ENCODE measurements around the gene CLOCK. TPM values are rescaled to one million over a fixed set of nuclear protein-coding genes. Genes with fewer than 3 reads are reported as not detected.

CLOCK gene
- total and polyA plus RNA-seq, 9 of the 15 experiments (the other 6 are each of a cell fraction or from before 2014, with no cell fraction given): 3.7 to 14.4 (median 9.4) TPM

DNA sequence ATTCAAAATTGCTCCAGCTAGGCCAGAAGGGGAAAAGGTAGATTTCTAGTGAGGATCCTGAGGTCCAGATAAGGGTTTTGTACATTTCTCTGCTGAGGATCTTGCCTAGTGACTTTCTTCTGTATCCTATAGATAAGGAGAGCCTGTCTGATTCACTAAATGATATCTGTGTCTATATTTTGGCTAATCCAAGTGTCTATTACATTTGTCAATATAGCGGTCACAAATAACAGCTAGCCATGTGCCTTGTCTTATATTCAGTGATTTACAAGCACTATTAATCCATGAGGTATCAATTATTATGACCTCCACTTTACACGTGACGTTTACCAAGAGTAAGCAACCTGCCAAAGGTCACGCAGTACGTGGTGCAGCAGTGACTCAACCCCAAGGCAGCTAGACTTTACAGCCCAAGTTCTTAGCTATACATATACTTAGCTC, 109.3 kb downstream of the CLOCK start (continued):
- TF ChIP-seq BCLAF1 (IDR thresholded peaks at IDR 0.05; ENCODE audit: borderline replicate concordance in 1 of 2, control insufficient read depth in 1 of 2, low read depth in 2 of 2, low read length in 1 of 2): no peak
- TF ChIP-seq SNAPC5 (CRISPR knock-in tag; IDR thresholded peaks at IDR 0.05): no peak
- TF ChIP-seq ZNF717 (CRISPR knock-in tag; IDR thresholded peaks at IDR 0.05): no peak
- no peak for TF ChIP-seq ETV5 (CRISPR knock-in tag; IDR thresholded peaks at IDR 0.05; ENCODE audit: low read depth)
- TF ChIP-seq, protein P1, sequence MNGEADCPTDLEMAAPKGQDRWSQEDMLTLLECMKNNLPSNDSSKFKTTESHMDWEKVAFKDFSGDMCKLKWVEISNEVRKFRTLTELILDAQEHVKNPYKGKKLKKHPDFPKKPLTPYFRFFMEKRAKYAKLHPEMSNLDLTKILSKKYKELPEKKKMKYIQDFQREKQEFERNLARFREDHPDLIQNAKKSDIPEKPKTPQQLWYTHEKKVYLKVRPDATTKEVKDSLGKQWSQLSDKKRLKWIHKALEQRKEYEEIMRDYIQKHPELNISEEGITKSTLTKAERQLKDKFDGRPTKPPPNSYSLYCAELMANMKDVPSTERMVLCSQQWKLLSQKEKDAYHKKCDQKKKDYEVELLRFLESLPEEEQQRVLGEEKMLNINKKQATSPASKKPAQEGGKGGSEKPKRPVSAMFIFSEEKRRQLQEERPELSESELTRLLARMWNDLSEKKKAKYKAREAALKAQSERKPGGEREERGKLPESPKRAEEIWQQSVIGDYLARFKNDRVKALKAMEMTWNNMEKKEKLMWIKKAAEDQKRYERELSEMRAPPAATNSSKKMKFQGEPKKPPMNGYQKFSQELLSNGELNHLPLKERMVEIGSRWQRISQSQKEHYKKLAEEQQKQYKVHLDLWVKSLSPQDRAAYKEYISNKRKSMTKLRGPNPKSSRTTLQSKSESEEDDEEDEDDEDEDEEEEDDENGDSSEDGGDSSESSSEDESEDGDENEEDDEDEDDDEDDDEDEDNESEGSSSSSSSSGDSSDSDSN (IDR thresholded peaks at IDR 0.05; ENCODE audit: borderline replicate concordance in 1 of 2, low read depth in 2 of 2, low read length in 2 of 2): no peak
- peak; percentile 61 for TF ChIP-seq NCOR1 (IDR thresholded peaks at IDR 0.05)
- no peak for TF ChIP-seq YBX1 (IDR thresholded peaks at IDR 0.05)
- TF ChIP-seq RCOR1 (IDR thresholded peaks at IDR 0.05; ENCODE audit: borderline replicate concordance in 1 of 2, low read depth in 2 of 2, low read length in 2 of 2): peak in 1 of 2 experiments; percentile 85; a peak in 2 of 4 replicates
- TF ChIP-seq SREBF1 (IDR thresholded peaks at IDR 0.05; ENCODE audit: borderline replicate concordance, low read depth, low read length): no peak
- TF ChIP-seq ZNF589 (CRISPR knock-in tag; IDR thresholded peaks at IDR 0.05; ENCODE audit: low read depth): no peak
- TF ChIP-seq NBN (IDR thresholded peaks at IDR 0.05; ENCODE audit: low read depth): no peak
- no peak for TF ChIP-seq ZNF140 (CRISPR knock-in tag; IDR thresholded peaks at IDR 0.05)
- TF ChIP-seq TBL1XR1 (IDR thresholded peaks at IDR 0.05; ENCODE audit: low read length in 2 of 2): peak in 1 of 2 experiments; percentile 75; a peak in 2 of 4 replicates
- TF ChIP-seq C11orf30 (IDR thresholded peaks at IDR 0.05; ENCODE audit: low read depth): no peak
- TF ChIP-seq, protein P2, sequence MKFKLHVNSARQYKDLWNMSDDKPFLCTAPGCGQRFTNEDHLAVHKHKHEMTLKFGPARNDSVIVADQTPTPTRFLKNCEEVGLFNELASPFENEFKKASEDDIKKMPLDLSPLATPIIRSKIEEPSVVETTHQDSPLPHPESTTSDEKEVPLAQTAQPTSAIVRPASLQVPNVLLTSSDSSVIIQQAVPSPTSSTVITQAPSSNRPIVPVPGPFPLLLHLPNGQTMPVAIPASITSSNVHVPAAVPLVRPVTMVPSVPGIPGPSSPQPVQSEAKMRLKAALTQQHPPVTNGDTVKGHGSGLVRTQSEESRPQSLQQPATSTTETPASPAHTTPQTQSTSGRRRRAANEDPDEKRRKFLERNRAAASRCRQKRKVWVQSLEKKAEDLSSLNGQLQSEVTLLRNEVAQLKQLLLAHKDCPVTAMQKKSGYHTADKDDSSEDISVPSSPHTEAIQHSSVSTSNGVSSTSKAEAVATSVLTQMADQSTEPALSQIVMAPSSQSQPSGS (CRISPR knock-in tag; IDR thresholded peaks at IDR 0.05): no peak
- TF ChIP-seq JUND (IDR thresholded peaks at IDR 0.05; ENCODE audit: borderline replicate concordance, low read depth, low read length): no peak
- TF ChIP-seq JUND (tag; IDR thresholded peaks at IDR 0.05; ENCODE audit: borderline replicate concordance, low read depth, low read length): peak; percentile 59; the same call in 1 of the 3 replicates
- TF ChIP-seq PURB (CRISPR knock-in tag; IDR thresholded peaks at IDR 0.05; ENCODE audit: low read depth): no peak
- TF ChIP-seq, protein P3, sequence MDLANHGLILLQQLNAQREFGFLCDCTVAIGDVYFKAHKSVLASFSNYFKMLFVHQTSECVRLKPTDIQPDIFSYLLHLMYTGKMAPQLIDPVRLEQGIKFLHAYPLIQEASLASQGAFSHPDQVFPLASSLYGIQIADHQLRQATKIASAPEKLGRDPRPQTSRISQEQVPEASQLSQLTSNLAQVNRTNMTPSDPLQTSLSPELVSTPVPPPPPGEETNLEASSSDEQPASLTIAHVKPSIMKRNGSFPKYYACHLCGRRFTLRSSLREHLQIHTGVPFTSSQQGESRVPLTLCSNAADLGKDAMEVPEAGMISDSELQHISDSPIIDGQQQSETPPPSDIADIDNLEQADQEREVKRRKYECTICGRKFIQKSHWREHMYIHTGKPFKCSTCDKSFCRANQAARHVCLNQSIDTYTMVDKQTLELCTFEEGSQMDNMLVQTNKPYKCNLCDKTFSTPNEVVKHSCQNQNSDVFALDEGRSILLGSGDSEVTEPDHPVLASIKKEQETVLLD (IDR thresholded peaks at IDR 0.05): 0 out of 2 replicates have a peak, but pooled peaks have one; percentile 32
- no peak for TF ChIP-seq NFATC3 (IDR thresholded peaks at IDR 0.05)
- 0 out of 2 replicates have a peak, but pooled peaks have one; percentile 20 for TF ChIP-seq NFIC (IDR thresholded peaks at IDR 0.05)

All from K562 (cell line).